ENCODE data around the gene ADISSP.

The ADISSP gene

GRCh38 chr20:3753501-3754275 lies 13.9 kb downstream of the ADISSP start:
- DNase-seq: no peak

DNA sequence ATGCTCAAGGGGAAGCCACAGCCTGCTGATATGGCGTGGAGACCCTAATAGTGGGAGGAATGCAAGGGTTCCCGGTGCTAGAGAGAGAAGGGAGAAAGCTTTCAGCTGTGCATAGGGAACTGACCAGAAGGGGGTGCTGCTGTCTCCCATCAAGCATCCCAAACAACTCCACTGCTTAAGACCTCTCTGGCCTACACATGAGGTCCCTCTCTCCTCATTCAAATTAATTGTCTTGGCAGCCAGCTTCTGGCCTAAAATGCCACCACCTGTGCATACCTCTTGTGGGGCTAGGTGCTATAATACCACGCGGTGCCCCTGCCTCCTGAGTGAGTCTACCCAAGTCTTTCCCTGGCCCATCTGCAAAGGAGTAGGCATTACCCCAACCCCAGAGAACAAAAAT lies 14.5 kb downstream of the ADISSP start:
- peak; percentile 46 to 80 for DNase-seq

DNA sequence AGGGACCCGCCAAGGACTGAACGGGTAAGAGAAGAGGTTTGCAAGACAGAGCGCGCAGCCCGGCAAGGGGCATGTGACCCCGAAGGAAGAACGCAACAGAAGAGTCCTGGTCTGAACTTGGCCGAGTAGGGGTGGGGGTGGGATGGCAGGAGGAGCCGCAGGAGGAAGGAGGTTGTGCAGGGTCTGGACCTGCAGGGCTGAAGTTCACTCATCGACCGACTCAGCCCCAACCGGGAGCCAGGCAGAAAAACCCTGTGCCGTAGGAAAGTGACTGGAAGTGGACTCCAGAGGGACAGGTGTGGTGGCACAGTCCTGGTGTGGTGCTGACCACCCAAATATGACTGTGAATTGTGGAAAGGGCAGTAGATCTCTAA lies 15.2 kb downstream of the ADISSP start:
- no peak for DNase-seq

GRCh38 chr20:3751675-3752385 lies 15.7 kb downstream of the ADISSP start:
- peak; percentile 67 to 81 for DNase-seq

DNA sequence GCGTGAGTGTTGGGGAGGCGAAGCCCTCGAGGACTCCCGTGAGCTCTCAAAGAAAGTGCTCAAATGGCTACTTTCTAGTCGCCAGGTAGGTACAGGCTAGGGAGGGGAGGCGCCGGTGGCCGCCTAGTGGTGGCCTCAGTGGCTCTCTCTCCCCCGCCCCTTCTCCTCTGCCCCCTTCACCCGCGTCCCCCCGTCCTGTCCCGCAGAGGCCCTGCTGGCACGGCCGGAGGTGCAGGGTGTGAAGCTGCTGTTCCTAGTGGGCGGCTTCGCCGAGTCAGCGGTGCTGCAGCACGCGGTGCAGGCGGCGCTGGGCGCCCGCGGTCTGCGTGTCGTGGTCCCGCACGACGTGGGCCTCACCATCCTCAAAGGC lies 16.3 kb downstream of the ADISSP start:
- DNase-seq: no peak

GRCh38 chr20:3749689-3750531 lies 17.6 kb downstream of the ADISSP start:
- DNase-seq: peak in 1 of 2 donors; percentile 44

- DNase-seq: no peak
Measured at GRCh38 chr20:3749087-3749688, 18.4 kb downstream of the ADISSP start.

GRCh38 chr20:3748073-3748472 lies 19.5 kb downstream of the ADISSP start:
- no peak for DNase-seq

GRCh38 chr20:3747471-3747870 lies 20.1 kb downstream of the ADISSP start:
- no peak for DNase-seq

GRCh38 chr20:3745686-3746173 lies 21.8 kb downstream of the ADISSP start:
- no peak for DNase-seq

GRCh38 chr20:3744806-3745685 lies 22.5 kb downstream of the ADISSP start:
- DNase-seq: peak; percentile 75 to 89

- DNase-seq: no peak
Measured at GRCh38 chr20:3744037-3744436, 23.5 kb downstream of the ADISSP start.

DNA sequence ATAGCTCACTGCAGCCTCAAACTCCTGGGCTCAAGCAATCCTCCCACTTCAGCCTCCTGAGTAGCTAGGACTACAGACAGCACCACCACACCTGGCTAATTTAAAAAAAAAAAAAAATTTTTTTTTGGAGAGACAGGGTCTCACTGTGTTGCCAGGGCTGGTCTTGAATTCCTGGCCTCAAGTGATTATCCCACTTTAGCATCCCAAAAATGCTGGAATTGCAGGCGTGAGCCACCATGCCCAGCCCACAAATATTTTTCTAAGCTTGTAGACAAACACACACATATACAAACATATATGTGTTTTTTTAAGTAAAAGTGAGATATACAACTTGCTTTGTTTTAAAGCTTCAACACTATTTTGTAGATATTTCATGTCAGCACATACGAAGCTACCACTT lies 24.3 kb downstream of the ADISSP start:
- DNase-seq: no peak

- DNase-seq: no peak
Measured at GRCh38 chr20:3741836-3742458, 25.6 kb downstream of the ADISSP start.

- DNase-seq: no peak
Measured at GRCh38 chr20:3740615-3741301, 26.8 kb downstream of the ADISSP start.

GRCh38 chr20:3739926-3740451 lies 27.6 kb downstream of the ADISSP start:
- DNase-seq: no peak

DNA sequence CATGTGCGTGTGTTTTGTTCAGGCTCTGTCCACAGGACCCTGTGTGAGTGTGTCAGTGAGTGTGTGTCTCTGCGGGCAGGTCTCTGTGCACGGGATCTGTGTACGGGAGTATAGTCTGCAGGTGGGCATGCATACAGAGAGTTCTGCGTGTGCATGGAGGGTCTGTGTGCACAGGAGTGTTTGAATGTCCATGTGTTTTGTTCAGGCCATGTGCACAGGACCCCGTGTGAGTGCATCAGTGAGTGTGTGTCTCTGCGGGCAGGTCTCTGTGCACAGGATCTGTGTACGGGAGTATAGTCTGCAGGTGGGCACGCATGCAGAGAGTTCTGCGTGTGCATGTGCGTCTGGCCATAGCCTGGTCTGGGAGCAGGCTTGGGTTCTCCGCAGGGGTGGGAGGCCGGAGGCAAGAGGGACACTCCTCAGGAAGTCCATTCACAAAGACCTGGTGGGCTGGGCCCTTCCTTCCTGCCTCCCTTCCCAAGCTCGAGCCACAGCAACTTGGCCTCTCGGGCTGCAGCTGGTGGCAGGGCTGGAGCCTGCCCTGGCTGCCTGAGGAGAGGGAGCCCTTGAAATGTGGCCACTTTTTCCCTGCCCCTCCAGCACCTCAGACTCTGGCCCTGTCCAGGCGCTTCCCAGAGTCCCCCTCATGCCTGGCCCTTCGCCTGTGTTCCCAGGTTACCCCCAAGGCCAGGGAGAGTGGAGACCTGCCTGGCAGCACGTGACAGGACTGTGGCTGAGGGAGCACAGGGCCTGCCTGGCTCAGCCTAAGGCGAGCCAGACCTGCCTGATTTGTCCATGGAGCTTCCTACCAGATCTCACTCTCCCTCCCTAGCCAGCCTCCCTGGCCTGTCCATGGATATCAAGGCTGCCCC lies 28.3 kb downstream of the ADISSP start:
- no peak for DNase-seq

- no peak for DNase-seq
Measured at GRCh38 chr20:3738111-3739053, 29.2 kb downstream of the ADISSP start.

Data from inflammatory macrophage treated with lipopolysaccharide for 1 hour (primary cell).